ENCODE measurements around the gene FSD1.

GRCh38 chr19:4320419-4320818, 16.0 kb downstream of the FSD1 start:
- no peak for TF ChIP-seq CTCF (IDR thresholded peaks at IDR 0.05; ENCODE audit: borderline replicate concordance, extremely low read depth, low read length, poor library complexity, severe bottlenecking)
- no peak for TF ChIP-seq EZH2 (IDR thresholded peaks at IDR 0.05; ENCODE audit: borderline replicate concordance, low read depth, low read length, severe bottlenecking)
